Measurements from ENCODE around the gene COA1. TPM values are rescaled to one million over a fixed set of nuclear protein-coding genes. Genes with fewer than 3 reads are reported as not detected.
"Not testable (repeated sequence)": the region's sequence is repeated elsewhere in the genome, so short reads cannot be mapped to it uniquely, and the experiment has no call there.

The COA1 gene
- total RNA-seq, 2 donors from 2014 or later: 47.9 to 57.5 TPM

DNA sequence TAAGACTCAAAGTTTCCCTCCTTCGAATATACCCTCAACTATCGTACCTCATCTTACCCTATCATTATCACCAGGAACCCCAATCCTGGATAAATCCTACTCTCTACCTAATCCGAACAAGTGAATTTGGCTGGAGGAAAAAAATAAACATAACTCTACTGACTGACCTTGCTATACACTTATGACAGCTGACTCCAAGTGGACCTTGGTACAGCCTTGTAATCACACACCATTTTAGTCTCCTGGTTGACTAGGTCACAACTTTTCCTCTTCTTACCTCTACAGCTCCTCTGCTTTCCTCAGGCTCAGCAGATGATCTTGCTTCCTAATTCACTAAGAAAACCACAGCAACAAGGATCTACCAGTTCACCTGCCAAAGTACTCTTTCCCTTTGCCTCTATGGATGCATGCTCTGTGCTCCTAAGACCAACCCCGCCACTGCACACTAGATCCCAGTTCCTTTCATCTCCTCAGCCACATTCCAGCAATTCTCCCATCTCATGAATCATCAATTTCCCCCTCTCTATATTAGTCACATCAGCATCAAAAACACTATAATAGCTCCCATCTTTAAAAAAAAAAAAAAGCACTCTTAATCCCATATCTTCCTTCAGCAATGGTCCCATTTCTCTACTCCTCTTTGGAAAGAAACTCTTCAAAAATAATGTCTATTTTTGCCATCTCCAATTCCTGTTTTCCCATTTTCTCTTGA, 35.5 kb downstream of the COA1 start:
- H3K9me3 ChIP-seq: no peaks in the 10 kb centered on the region
- H3K4me1 ChIP-seq (replicated peaks): no peaks in the 10 kb centered on the region
- H3K27ac ChIP-seq: no peak overlapping the region
- no peaks in the 10 kb centered on the region for H3K36me3 ChIP-seq
- no peaks in the 10 kb centered on the region for H3K27me3 ChIP-seq (replicated peaks; ENCODE audit: insufficient read depth)
- intact Hi-C loops (cut with DNase I): no loop called here
- no peak for TF ChIP-seq POLR2AphosphoS5 (IDR thresholded peaks at IDR 0.05)
- TF ChIP-seq CTCF (IDR thresholded peaks at IDR 0.05): no peak
- TF ChIP-seq POLR2A (IDR thresholded peaks at IDR 0.05): no peak
- no peak overlapping the region for H3K4me3 ChIP-seq
- no peak for DNase-seq (ENCODE audit: low spot score)
- WGBS: 95% methylated on average over 4 of the region's 4 CpGs

DNA sequence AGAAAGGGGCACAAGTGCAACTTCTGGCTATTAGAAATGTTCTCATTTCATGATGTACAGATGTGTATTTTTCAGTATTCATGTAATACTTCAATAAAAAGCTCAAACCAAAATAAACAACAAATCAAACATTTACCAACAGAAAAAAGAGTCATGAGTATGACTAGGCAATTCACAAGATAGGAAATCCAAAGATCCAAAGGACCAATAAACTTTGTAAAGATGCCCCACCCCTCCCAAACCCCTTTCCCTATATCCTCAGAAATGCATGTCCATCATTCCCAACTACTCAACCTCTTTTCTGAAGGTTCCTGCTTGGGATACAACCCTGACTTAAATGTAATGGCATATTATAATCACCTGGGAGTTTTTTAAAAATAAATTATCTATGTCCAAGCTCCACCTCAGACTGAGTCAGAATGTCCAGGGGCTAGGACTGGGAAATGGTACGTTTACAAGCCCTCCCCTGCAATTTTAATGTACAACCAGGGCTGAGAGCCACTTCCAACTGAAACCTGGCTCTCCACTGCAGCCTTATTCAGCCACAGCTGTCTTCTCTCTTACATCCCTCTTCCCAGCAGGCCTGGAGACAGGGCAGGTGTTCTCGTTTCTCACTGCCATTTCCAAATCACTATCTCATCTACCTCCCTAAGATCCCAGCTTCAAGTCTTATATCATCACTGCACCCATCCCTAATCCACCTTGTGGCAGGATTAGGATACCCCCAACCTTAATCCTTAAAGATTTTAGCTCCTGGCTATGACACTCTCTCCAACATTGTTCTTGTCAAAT, 36.5 kb downstream of the COA1 start:
- Histone ChIP-seq H3K27ac (no peak overlapping the region), H3K36me3 (no peaks in the 10 kb centered on the region), H3K4me3 (no peak overlapping the region), H3K27me3 (replicated peaks; ENCODE audit: insufficient read depth) (no peaks in the 10 kb centered on the region), H3K9me3 (no peaks in the 10 kb centered on the region), H3K4me1 (replicated peaks) (no peaks in the 10 kb centered on the region)
- TF ChIP-seq POLR2A (IDR thresholded peaks at IDR 0.05) (no peak), CTCF (IDR thresholded peaks at IDR 0.05) (no peak), POLR2AphosphoS5 (IDR thresholded peaks at IDR 0.05) (no peak)
- WGBS: 58% methylated on average over 2 of the region's 2 CpGs
- DNase-seq (ENCODE audit: low spot score): no peak
- intact Hi-C loops (cut with DNase I): no loop called here

DNA sequence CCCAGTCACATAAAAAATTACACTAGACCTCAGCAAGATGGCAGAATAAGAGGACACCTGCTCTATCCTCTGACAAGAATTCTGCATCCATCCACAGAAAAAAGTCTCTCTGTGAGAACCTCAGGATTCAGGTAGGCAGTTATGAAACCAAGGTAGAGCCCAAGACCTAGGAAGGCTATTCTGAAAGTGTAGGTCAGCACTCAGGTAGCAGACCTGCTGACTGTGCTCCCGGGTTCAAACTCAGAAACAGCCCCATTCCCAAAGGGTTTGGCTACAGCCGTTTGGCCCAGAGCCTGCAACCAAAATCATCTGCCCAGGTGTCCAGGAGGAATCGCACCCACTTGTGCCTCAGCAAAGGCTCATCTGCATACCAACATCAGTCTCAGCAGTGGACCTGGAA, 37.7 kb downstream of the COA1 start:
- TF ChIP-seq POLR2AphosphoS5 (IDR thresholded peaks at IDR 0.05) (no peak), CTCF (IDR thresholded peaks at IDR 0.05) (no peak), POLR2A (IDR thresholded peaks at IDR 0.05) (no peak)
- Histone ChIP-seq H3K4me3 (no peak overlapping the region), H3K36me3 (no peaks in the 10 kb centered on the region), H3K27ac (no peak overlapping the region), H3K27me3 (replicated peaks; ENCODE audit: insufficient read depth) (no peaks in the 10 kb centered on the region), H3K4me1 (replicated peaks) (no peaks in the 10 kb centered on the region), H3K9me3 (no peaks in the 10 kb centered on the region)
- DNase-seq (ENCODE audit: low spot score): no peak
- intact Hi-C loops (cut with DNase I): no loop called here
- WGBS: 82% methylated on average over 3 of the region's 3 CpGs

GRCh38 chr7:43689115-43689514, 40.2 kb downstream of the COA1 start:
- TF ChIP-seq POLR2AphosphoS5 (IDR thresholded peaks at IDR 0.05) (no peak), CTCF (IDR thresholded peaks at IDR 0.05) (no peak), POLR2A (IDR thresholded peaks at IDR 0.05) (no peak)
- Histone ChIP-seq H3K27ac (no peak overlapping the region), H3K4me1 (replicated peaks) (no peaks in the 10 kb centered on the region), H3K4me3 (no peak overlapping the region), H3K36me3 (no peaks in the 10 kb centered on the region), H3K27me3 (replicated peaks; ENCODE audit: insufficient read depth) (no peaks in the 10 kb centered on the region), H3K9me3 (no peaks in the 10 kb centered on the region)
- intact Hi-C loops (cut with DNase I): no loop called here
- DNase-seq (ENCODE audit: low spot score): no peak
- WGBS: 97% methylated on average over 1 of the region's 1 CpG

DNA sequence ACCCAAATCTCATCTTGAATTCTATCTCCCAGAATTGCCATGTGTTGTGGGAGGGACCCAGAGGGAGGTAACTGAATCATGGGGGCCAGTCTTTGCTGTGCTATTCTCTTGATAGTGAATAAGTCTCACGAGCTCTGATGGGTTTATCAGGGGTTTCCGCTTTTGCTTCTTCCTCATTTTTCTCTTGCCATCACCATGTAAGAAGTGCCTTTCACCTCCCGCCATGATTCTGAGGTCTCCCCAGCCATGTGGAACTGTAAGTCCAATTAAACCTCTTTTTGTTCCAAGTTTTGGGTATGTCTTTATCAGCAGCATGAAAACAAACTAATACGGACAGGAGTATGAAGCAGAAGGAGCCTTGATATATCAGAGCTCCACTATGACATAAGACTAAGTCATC, 41.5 kb downstream of the COA1 start:
- H3K4me1 ChIP-seq (replicated peaks); H3K27ac ChIP-seq; DNase-seq (ENCODE audit: low spot score); H3K36me3 ChIP-seq; H3K9me3 ChIP-seq; H3K4me3 ChIP-seq; H3K27me3 ChIP-seq (replicated peaks; ENCODE audit: insufficient read depth); intact Hi-C loops (cut with DNase I): not testable (repeated sequence)
- over 99% methylated on average over 4 of the region's 4 CpGs for WGBS

Measured in prostate gland (tissue), 2 donors.